ENCODE measurements around the gene RBMS3.

The RBMS3 gene

GRCh38 chr3:29700256-29700655 lies 419.4 kb downstream of the RBMS3 start:
- Histone ChIP-seq H3K27ac (no peak overlapping the region), H3K4me3 (no peak overlapping the region)
- TF ChIP-seq CTCF (IDR thresholded peaks at IDR 0.05) = no peak
- DNase-seq (ENCODE audit: low spot score) = no peak

GRCh38 chr3:29701326-29701983 lies 420.6 kb downstream of the RBMS3 start:
- DNase-seq (ENCODE audit: low spot score) = no peak
- no peak overlapping the region for H3K4me3 ChIP-seq
- H3K27ac ChIP-seq = no peak overlapping the region
- TF ChIP-seq CTCF (IDR thresholded peaks at IDR 0.05) = no peak

GRCh38 chr3:29705906-29706844 lies 425.3 kb downstream of the RBMS3 start:
- no peak for TF ChIP-seq CTCF (IDR thresholded peaks at IDR 0.05)
- DNase-seq (ENCODE audit: low spot score) = no peak
- H3K4me3 ChIP-seq = no peak overlapping the region
- H3K27ac ChIP-seq = no peak overlapping the region

- DNase-seq (ENCODE audit: low spot score) = no peak
- TF ChIP-seq CTCF (IDR thresholded peaks at IDR 0.05) = no peak
- no peak overlapping the region for H3K4me3 ChIP-seq
- peak overlapping the region in 1 of 2 donors; percentile 6 for H3K27ac ChIP-seq
Measured at GRCh38 chr3:29708884-29709283, 428.0 kb downstream of the RBMS3 start.

- no peak for TF ChIP-seq CTCF (IDR thresholded peaks at IDR 0.05)
- no peak for DNase-seq (ENCODE audit: low spot score)
- Histone ChIP-seq H3K4me3 (no peak overlapping the region), H3K27ac (peak overlapping the region; percentile 34 to 71)
Measured at GRCh38 chr3:29711255-29711771, 430.4 kb downstream of the RBMS3 start.

GRCh38 chr3:29716213-29716612 lies 435.3 kb downstream of the RBMS3 start:
- TF ChIP-seq CTCF (IDR thresholded peaks at IDR 0.05) = no peak
- DNase-seq (ENCODE audit: low spot score) = no peak
- H3K4me3 ChIP-seq = no peak overlapping the region
- no peak overlapping the region for H3K27ac ChIP-seq

All from coronary artery (tissue), 2 donors.